H1 (cell line): ENCODE measurements around the gene ST3GAL3. TPM values are rescaled to one million over a fixed set of nuclear protein-coding genes. Genes with fewer than 3 reads are reported as not detected.

Experiments
- KDM1A ChIP-seq: fragments of 200-600, 300-600 bp; sonication (generic); IDR thresholded peaks from 2 replicates; pipeline ENCODE4 v1.7.1; 2016; ENCODE audit warnings: mild to moderate bottlenecking, low read length, borderline replicate concordance
- RBBP5 ChIP-seq: IDR thresholded peaks from 2 replicates; pipeline ENCODE4 v1.7.1; 2012; ENCODE audit warnings: low read depth, mild to moderate bottlenecking, inconsistent platforms, low read length, moderate library complexity, borderline replicate concordance
- YY1 ChIP-seq: IDR thresholded peaks from 2 replicates; pipeline ENCODE4 v1.6.1; 2011; ENCODE audit warnings: low read depth, mild to moderate bottlenecking, low read length
- polyA plus RNA-seq, 7 experiments: library from polyadenylated mRNA; depleted of rRNA in 3 of 7; stranded (reverse) in 5 of 7; unstranded in 2 of 7; fragments of >200 nt in 5 of 7; fragments of 200-250 nt in 2 of 7; gene quantifications; 1 replicate in 5 of 7; 2 replicates in 1 of 7; 4 replicates in 1 of 7; pipeline versions ENCODE4 v1.2.1 to v1.2.3, GENCODE V29; 2011 to 2013; ENCODE audit warnings: missing spikeins in 2 of 7, mixed read lengths in 2 of 7
- total RNA-seq: library from RNA; stranded (reverse); fragmentation: NEBNext Ultra II Directional; extraction: Animal tissue kit (Norgen Biotek cat#: 25700); gene quantifications from 2 replicates; pipeline ENCODE4 v1.2.1, GENCODE V29; 2021
- TF ChIP-seq, protein P1 (sequence below): fragments of 300-600 bp; sonication (generic); IDR thresholded peaks from 2 replicates; pipeline ENCODE4 v1.7.1; 2012; ENCODE audit warnings: low read length, moderate library complexity, mild to moderate bottlenecking, inconsistent platforms; ENCODE audit not compliant: insufficient replicate concordance
- TF ChIP-seq, protein P2 (sequence below): IDR thresholded peaks from 2 replicates; pipeline ENCODE4 v1.6.1; 2012; ENCODE audit warnings: inconsistent platforms

ST3GAL3 gene
- total and polyA plus RNA-seq, 2 of the 8 experiments (the other 6 are each of a cell fraction or from before 2014, with no cell fraction given), result 6.8 to 7.0 TPM

DNA sequence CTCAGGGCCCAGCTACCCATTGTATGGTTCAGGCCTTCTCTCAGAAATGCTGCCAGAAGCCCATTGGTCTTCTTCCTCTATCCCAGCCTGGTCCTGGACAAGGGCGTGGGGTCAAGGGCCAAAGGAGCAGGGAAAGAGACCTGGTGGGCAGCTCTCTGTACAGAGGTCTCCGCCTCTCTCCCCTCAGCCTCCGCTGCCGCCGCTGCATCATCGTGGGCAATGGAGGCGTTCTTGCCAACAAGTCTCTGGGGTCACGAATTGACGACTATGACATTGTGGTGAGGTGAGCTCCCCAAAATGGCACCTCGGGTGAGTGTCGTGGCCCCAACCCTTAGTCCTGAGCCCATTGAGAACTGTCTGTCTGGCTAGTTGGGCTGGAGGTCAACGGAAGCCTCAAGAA, 191.6 kb downstream of the ST3GAL3 start (continued):
- TF ChIP-seq, protein P1, sequence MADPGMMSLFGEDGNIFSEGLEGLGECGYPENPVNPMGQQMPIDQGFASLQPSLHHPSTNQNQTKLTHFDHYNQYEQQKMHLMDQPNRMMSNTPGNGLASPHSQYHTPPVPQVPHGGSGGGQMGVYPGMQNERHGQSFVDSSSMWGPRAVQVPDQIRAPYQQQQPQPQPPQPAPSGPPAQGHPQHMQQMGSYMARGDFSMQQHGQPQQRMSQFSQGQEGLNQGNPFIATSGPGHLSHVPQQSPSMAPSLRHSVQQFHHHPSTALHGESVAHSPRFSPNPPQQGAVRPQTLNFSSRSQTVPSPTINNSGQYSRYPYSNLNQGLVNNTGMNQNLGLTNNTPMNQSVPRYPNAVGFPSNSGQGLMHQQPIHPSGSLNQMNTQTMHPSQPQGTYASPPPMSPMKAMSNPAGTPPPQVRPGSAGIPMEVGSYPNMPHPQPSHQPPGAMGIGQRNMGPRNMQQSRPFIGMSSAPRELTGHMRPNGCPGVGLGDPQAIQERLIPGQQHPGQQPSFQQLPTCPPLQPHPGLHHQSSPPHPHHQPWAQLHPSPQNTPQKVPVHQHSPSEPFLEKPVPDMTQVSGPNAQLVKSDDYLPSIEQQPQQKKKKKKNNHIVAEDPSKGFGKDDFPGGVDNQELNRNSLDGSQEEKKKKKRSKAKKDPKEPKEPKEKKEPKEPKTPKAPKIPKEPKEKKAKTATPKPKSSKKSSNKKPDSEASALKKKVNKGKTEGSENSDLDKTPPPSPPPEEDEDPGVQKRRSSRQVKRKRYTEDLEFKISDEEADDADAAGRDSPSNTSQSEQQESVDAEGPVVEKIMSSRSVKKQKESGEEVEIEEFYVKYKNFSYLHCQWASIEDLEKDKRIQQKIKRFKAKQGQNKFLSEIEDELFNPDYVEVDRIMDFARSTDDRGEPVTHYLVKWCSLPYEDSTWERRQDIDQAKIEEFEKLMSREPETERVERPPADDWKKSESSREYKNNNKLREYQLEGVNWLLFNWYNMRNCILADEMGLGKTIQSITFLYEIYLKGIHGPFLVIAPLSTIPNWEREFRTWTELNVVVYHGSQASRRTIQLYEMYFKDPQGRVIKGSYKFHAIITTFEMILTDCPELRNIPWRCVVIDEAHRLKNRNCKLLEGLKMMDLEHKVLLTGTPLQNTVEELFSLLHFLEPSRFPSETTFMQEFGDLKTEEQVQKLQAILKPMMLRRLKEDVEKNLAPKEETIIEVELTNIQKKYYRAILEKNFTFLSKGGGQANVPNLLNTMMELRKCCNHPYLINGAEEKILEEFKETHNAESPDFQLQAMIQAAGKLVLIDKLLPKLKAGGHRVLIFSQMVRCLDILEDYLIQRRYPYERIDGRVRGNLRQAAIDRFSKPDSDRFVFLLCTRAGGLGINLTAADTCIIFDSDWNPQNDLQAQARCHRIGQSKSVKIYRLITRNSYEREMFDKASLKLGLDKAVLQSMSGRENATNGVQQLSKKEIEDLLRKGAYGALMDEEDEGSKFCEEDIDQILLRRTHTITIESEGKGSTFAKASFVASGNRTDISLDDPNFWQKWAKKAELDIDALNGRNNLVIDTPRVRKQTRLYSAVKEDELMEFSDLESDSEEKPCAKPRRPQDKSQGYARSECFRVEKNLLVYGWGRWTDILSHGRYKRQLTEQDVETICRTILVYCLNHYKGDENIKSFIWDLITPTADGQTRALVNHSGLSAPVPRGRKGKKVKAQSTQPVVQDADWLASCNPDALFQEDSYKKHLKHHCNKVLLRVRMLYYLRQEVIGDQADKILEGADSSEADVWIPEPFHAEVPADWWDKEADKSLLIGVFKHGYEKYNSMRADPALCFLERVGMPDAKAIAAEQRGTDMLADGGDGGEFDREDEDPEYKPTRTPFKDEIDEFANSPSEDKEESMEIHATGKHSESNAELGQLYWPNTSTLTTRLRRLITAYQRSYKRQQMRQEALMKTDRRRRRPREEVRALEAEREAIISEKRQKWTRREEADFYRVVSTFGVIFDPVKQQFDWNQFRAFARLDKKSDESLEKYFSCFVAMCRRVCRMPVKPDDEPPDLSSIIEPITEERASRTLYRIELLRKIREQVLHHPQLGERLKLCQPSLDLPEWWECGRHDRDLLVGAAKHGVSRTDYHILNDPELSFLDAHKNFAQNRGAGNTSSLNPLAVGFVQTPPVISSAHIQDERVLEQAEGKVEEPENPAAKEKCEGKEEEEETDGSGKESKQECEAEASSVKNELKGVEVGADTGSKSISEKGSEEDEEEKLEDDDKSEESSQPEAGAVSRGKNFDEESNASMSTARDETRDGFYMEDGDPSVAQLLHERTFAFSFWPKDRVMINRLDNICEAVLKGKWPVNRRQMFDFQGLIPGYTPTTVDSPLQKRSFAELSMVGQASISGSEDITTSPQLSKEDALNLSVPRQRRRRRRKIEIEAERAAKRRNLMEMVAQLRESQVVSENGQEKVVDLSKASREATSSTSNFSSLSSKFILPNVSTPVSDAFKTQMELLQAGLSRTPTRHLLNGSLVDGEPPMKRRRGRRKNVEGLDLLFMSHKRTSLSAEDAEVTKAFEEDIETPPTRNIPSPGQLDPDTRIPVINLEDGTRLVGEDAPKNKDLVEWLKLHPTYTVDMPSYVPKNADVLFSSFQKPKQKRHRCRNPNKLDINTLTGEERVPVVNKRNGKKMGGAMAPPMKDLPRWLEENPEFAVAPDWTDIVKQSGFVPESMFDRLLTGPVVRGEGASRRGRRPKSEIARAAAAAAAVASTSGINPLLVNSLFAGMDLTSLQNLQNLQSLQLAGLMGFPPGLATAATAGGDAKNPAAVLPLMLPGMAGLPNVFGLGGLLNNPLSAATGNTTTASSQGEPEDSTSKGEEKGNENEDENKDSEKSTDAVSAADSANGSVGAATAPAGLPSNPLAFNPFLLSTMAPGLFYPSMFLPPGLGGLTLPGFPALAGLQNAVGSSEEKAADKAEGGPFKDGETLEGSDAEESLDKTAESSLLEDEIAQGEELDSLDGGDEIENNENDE, result no peak
- TF ChIP-seq KDM1A (no peak), YY1 (no peak), RBBP5 (no peak)
- TF ChIP-seq, protein P2, sequence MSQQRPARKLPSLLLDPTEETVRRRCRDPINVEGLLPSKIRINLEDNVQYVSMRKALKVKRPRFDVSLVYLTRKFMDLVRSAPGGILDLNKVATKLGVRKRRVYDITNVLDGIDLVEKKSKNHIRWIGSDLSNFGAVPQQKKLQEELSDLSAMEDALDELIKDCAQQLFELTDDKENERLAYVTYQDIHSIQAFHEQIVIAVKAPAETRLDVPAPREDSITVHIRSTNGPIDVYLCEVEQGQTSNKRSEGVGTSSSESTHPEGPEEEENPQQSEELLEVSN, result no peak
- TF ChIP-seq, all 59 proteins: peak for 0
